Adipocyte (in vitro differentiated cells): ENCODE measurements around the gene COG6.

Source experiments
- DNase-seq: peaks from one replicate; pipeline ENCODE4 v3.0.0-alpha.2; 2015; ENCODE audit warnings: low read depth
- H3K27me3 ChIP-seq: replicated peaks from 2 replicates; pipeline ENCODE4 v1.7.0; 2013; ENCODE audit warnings: mild to moderate bottlenecking, low read length, moderate library complexity; ENCODE audit not compliant: control insufficient read depth, insufficient read depth
- H3K36me3 ChIP-seq: 2 replicates; pipeline ENCODE4 v1.7.0; 2013; ENCODE audit warnings: low read length, mild to moderate bottlenecking, moderate library complexity; ENCODE audit not compliant: control insufficient read depth, insufficient read depth, severe bottlenecking
- H3K4me1 ChIP-seq: 2 replicates; pipeline ENCODE4 v1.7.0; 2013; ENCODE audit warnings: mild to moderate bottlenecking, low read length, moderate library complexity; ENCODE audit not compliant: control insufficient read depth, insufficient read depth
- H3K4me3 ChIP-seq: 2 replicates; pipeline ENCODE4 v1.7.0; 2013; ENCODE audit warnings: mild to moderate bottlenecking, low read length, moderate library complexity
- H3K9ac ChIP-seq: 2 replicates; pipeline ENCODE4 v1.7.0; 2013; ENCODE audit warnings: mild to moderate bottlenecking, low read length, moderate library complexity
- H3K9me3 ChIP-seq: 2 replicates; pipeline ENCODE4 v1.7.0; 2013; ENCODE audit warnings: mild to moderate bottlenecking, low read length, moderate library complexity; ENCODE audit not compliant: control insufficient read depth

The COG6 gene

GRCh38 chr13:39788102-39788501 is 132.6 kb downstream of the COG6 start:
- Histone ChIP-seq H3K36me3 (no peaks in the 10 kb centered on the region), H3K9ac (no peak overlapping the region), H3K4me3 (no peak overlapping the region), H3K4me1 (peaks cover 35% of the 10 kb centered on the region), H3K9me3 (peaks cover 20% of the 10 kb centered on the region), H3K27me3 (no peaks in the 10 kb centered on the region)
- no peak for DNase-seq

DNA sequence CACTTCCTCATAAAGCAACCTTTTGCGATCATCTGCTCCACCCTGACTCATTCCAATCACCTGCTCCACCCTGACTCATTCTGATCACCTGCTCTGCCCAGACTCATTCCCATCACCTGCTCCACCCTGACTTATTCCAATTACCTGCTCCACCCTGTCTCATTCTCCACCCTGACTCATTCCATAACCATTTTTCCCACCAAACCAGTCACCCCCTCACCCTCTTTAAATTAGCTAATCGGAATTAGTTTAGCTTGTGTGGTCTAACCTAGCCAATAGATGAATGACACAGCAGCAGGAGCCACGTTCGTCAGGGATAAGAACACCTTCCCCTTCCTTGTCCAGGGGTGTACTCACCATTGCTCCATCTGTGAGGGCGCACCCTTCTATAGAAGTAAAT is 134.0 kb downstream of the COG6 start:
- Histone ChIP-seq H3K4me3 (no peak overlapping the region), H3K36me3 (no peaks in the 10 kb centered on the region), H3K4me1 (peaks cover 27% of the 10 kb centered on the region), H3K9ac (no peak overlapping the region), H3K27me3 (no peaks in the 10 kb centered on the region), H3K9me3 (peaks cover 28% of the 10 kb centered on the region)
- DNase-seq: no peak
